ENCODE measurements around the gene WHRN.

- TF ChIP-seq POLR2A (IDR thresholded peaks at IDR 0.05; ENCODE audit: control extremely low read depth in 1 of 2, low read depth in 2 of 2, low read length in 2 of 2) (no peak), CTCF (IDR thresholded peaks at IDR 0.05; ENCODE audit: control extremely low read depth in 1 of 3, insufficient read depth in 1 of 3, low read depth in 1 of 3, low read length in 3 of 3) (no peak)
Measured at GRCh38 chr9:114419796-114420195, 85.5 kb downstream of the WHRN start.

Data from H1 (cell line).